Measurements from ENCODE around the gene RAMACL.

GRCh38 chr6:166560222-166560621, 26.3 kb downstream of the RAMACL start:
- TF ChIP-seq CTCF (conservative IDR thresholded peaks at IDR 0.05; ENCODE audit: low read depth, low read length) (no peak), EZH2 (IDR thresholded peaks at IDR 0.05; ENCODE audit: borderline replicate concordance, low read depth, low read length, poor library complexity, severe bottlenecking) (no peak)

Data from A673 (cell line).